Gastrocnemius medialis (tissue), 4 donors: Measurements from ENCODE around the gene SLC22A17. TPM values are rescaled to one million over a fixed set of nuclear protein-coding genes. Genes with fewer than 3 reads are reported as not detected.
A peak's percentile ranks its signal among the peaks of the same experiment; 100 is the strongest.

ENCODE experiments used
- ATAC-seq, 2 donors: fragments of 150-250 bp; one replicate each; pipeline ENCODE4 v1.9.1; 2016
- DNase-seq, 2 donors: peaks; one replicate each; pipeline ENCODE4 v3.0.0-alpha.2; 2019
- H3K27ac ChIP-seq, 4 donors: fragments of 200-600 bp; sonication (generic); 1 replicate in 1 of 4; 2 replicates in 3 of 4; pipeline ENCODE4 v1.5.1; 2016 to 2018; ENCODE audit warnings: mild to moderate bottlenecking in 2 of 4, moderate library complexity in 1 of 4
- H3K27me3 ChIP-seq, 3 donors: fragments of 200-600 bp; sonication (generic) in 2 of 3; 1 replicate in 1 of 3; 2 replicates in 2 of 3; pipeline versions ENCODE4 v1.5.1 to v1.6.0; 2016 to 2019; ENCODE audit warnings: mild to moderate bottlenecking in 1 of 3, moderate library complexity in 1 of 3
- H3K36me3 ChIP-seq, 2 donors: fragments of 200-600 bp; sonication (generic) in 1 of 2; one replicate each; pipeline ENCODE4 v1.5.1; 2017 to 2018
- H3K4me1 ChIP-seq, 2 donors: fragments of 200-600 bp; sonication (generic) in 1 of 2; one replicate each; pipeline ENCODE4 v1.5.1; 2016 to 2017; ENCODE audit warnings: mild to moderate bottlenecking in 2 of 2
- H3K4me3 ChIP-seq, 4 donors: fragments of 200-600 bp; sonication (generic) in 3 of 4; 1 replicate in 1 of 4; 2 replicates in 3 of 4; pipeline ENCODE4 v1.5.1; 2016 to 2019; ENCODE audit warnings: mild to moderate bottlenecking in 2 of 4
- H3K9me3 ChIP-seq, 3 donors: fragments of 200-600 bp; sonication (generic) in 2 of 3; 1 replicate in 1 of 3; 2 replicates in 2 of 3; pipeline ENCODE4 v1.5.1; 2016 to 2019
- CTCF ChIP-seq, 5 experiments: fragments of 450-650 bp in 3 of 5; fragments of 200-600 bp in 2 of 5; sonication (generic) in 2 of 5; IDR thresholded peaks in 4 of 5; conservative IDR thresholded peaks in 1 of 5; 1 replicate in 4 of 5; 2 replicates in 1 of 5; pipeline ENCODE4 v1.5.1; 2016 to 2019; ENCODE audit warnings: antibody characterized with exemption in 5 of 5, mild to moderate bottlenecking in 3 of 5, moderate library complexity in 3 of 5
- POLR2A ChIP-seq, 2 donors: fragments of 450-650 bp; IDR thresholded peaks; one replicate each; pipeline ENCODE4 v1.6.1; 2017; ENCODE audit warnings: antibody characterized with exemption in 2 of 2, mild to moderate bottlenecking in 2 of 2, moderate library complexity in 2 of 2
- in situ Hi-C, 4 donors: fragments of 200-750 bp; cut with MboI; loops; one replicate each; pipeline versions ENCODE4 v1.15.0 to v1.8.0; 2017; ENCODE audit warnings: low sequenced_read_pairs in 4 of 4
- intact Hi-C: fragments of 100-400 bp; cut with DNase I; formaldehyde crosslinking; loops from one replicate; pipeline ENCODE4 v1.15.1; 2023; ENCODE audit warnings: low total_unique reads
- total RNA-seq, 4 donors: library from RNA; depleted of rRNA; stranded (reverse); fragments of >200 nt; gene quantifications; one replicate each; pipeline versions ENCODE4 v1.1.0 to v1.2.3, GENCODE V29; 2016

The SLC22A17 gene
- total RNA-seq, 4 donors from 2014 or later = 0.68 to 2.7 (median 1.4) TPM

- peak in 1 of 2 donors; percentile 26 for ATAC-seq
- in situ Hi-C loops (loop anchor here in 1 of 4 donors (10.0 kb wide), 1 partner anchor 112 kb away; no protein-coding TSS in a partner anchor), intact Hi-C loops (loop anchor here (5.0 kb wide), 1 partner anchor 109 kb away; no protein-coding TSS in a partner anchor)
- Histone ChIP-seq H3K4me3 (no peak within 1 kb of the TSS), H3K9me3 (no peaks in the 10 kb centered on the region), H3K27me3 (no peaks in the 10 kb centered on the region), H3K27ac (peak within 1 kb of the TSS in 1 of 4 donors; percentile 48), H3K36me3 (peaks cover 0 to 6% of the 10 kb centered on the region in 2 donors), H3K4me1 (no peaks in the 10 kb centered on the region)
- TF ChIP-seq POLR2A (IDR thresholded peaks at IDR 0.05) = no peak
- TF ChIP-seq CTCF (IDR thresholded peaks at IDR 0.05 in 4 of 5, conservative IDR thresholded peaks at IDR 0.05 in 1 of 5) = no peak
- no peak for DNase-seq
These were observed 24.0 kb upstream of the SLC22A17 start, which contains the start of gene CMTM5 for GRCh38 chr14:23376482-23377197. TSS of gene CMTM5 (plus strand) at chr14:23377046. CDS start at chr14:23377252, 206 bp downstream.

GRCh38 chr14:23375527-23376251 lies 23.0 kb upstream of the SLC22A17 start:
- no peak for ATAC-seq
- in situ Hi-C loops (loop anchor here in 1 of 4 donors (10.0 kb wide), 1 partner anchor 111 kb away; no protein-coding TSS in a partner anchor), intact Hi-C loops (loop anchor here (5.0 kb wide), 1 partner anchor 108 kb away; no protein-coding TSS in a partner anchor)
- Histone ChIP-seq H3K36me3 (no peaks in the 10 kb centered on the region), H3K4me1 (no peaks in the 10 kb centered on the region), H3K9me3 (no peaks in the 10 kb centered on the region), H3K27ac (peak overlapping the region in 1 of 4 donors; percentile 48), H3K27me3 (no peaks in the 10 kb centered on the region), H3K4me3 (no peak overlapping the region)
- no peak for DNase-seq
- TF ChIP-seq POLR2A (IDR thresholded peaks at IDR 0.05) (no peak), CTCF (IDR thresholded peaks at IDR 0.05 in 4 of 5, conservative IDR thresholded peaks at IDR 0.05 in 1 of 5) (no peak)

- peak in 1 of 2 donors; percentile 2 for ATAC-seq
These were observed 20.4 kb upstream of the SLC22A17 start for GRCh38 chr14:23373041-23373440.

GRCh38 chr14:23372509-23372908 lies 19.8 kb upstream of the SLC22A17 start, which contains the start of gene IL25:
TSS of gene IL25 (plus strand) at chr14:23372809.
- Histone ChIP-seq H3K36me3 (no peaks in the 10 kb centered on the region), H3K4me3 (no peak within 1 kb of the TSS), H3K4me1 (no peaks in the 10 kb centered on the region), H3K27me3 (no peaks in the 10 kb centered on the region), H3K27ac (no peak within 1 kb of the TSS), H3K9me3 (no peaks in the 10 kb centered on the region)
- ATAC-seq = no peak
- TF ChIP-seq POLR2A (IDR thresholded peaks at IDR 0.05) (no peak), CTCF (IDR thresholded peaks at IDR 0.05 in 4 of 5, conservative IDR thresholded peaks at IDR 0.05 in 1 of 5) (no peak)
- intact Hi-C loops = no loop called here
- in situ Hi-C loops = loop anchor here in 1 of 4 donors (10.0 kb wide), 1 partner anchor 108 kb away; no protein-coding TSS in a partner anchor
- no peak for DNase-seq

More at GRCh38 chr14:23373041-23373440, 20.4 kb upstream of the SLC22A17 start:
- no peaks in the 10 kb centered on the region for H3K9me3 ChIP-seq
- no peaks in the 10 kb centered on the region for H3K4me1 ChIP-seq
- intact Hi-C loops (no loop called here), in situ Hi-C loops (loop anchor here in 1 of 4 donors (10.0 kb wide), 1 partner anchor 108 kb away; no protein-coding TSS in a partner anchor)
- no peak overlapping the region for H3K4me3 ChIP-seq
- no peaks in the 10 kb centered on the region for H3K36me3 ChIP-seq
- H3K27me3 ChIP-seq = no peaks in the 10 kb centered on the region
- peak in 1 of 2 donors; percentile 54 for DNase-seq
- no peak overlapping the region for H3K27ac ChIP-seq
- no peak for TF ChIP-seq CTCF (IDR thresholded peaks at IDR 0.05 in 4 of 5, conservative IDR thresholded peaks at IDR 0.05 in 1 of 5)
